DOHH2 (cell line): ENCODE results near the gene C6orf136.
"Not testable (repeated sequence)": the region's sequence is repeated elsewhere in the genome, so short reads cannot be mapped to it uniquely, and the experiment has no call there.

Experiments
- H3F3A ChIP-seq: fragments of 200-600 bp; sonication (generic), shearing (Covaris generic); 2 replicates; pipeline ENCODE4 v1.6.0; 2016; ENCODE audit warnings: antibody characterized with exemption, mild to moderate bottlenecking; ENCODE audit not compliant: control insufficient read depth, insufficient read depth
- H3K27ac ChIP-seq: fragments of 200-600 bp; sonication (generic); 2 replicates; pipeline ENCODE4 v1.5.1; 2014; ENCODE audit warnings: low read depth, mild to moderate bottlenecking, low read length, moderate library complexity
- H3K27me3 ChIP-seq: fragments of 200-600 bp; sonication (generic); 2 replicates; pipeline ENCODE4 v1.6.1; 2014; ENCODE audit warnings: mild to moderate bottlenecking, low read length, mixed read lengths; ENCODE audit not compliant: control insufficient read depth
- H3K36me3 ChIP-seq: fragments of 200-600 bp; sonication (generic); 2 replicates; pipeline ENCODE4 v1.6.1; 2014; ENCODE audit warnings: mild to moderate bottlenecking, low read length, moderate library complexity, mixed read lengths; ENCODE audit not compliant: control insufficient read depth
- H3K4me1 ChIP-seq: fragments of 200-600 bp; sonication (generic); 2 replicates; pipeline ENCODE4 v1.6.1; 2014; ENCODE audit warnings: mild to moderate bottlenecking, low read length, mixed read lengths; ENCODE audit not compliant: control insufficient read depth
- H3K4me2 ChIP-seq: fragments of 200-600 bp; sonication (generic); 2 replicates; pipeline ENCODE4 v1.6.0; 2014; ENCODE audit warnings: mild to moderate bottlenecking, low read length, moderate library complexity
- H3K4me3 ChIP-seq: fragments of 200-600 bp; sonication (generic); 2 replicates; pipeline ENCODE4 v1.5.1; 2014; ENCODE audit warnings: mild to moderate bottlenecking, low read length, mixed read lengths
- H3K79me2 ChIP-seq: fragments of 200-600 bp; sonication (generic); 2 replicates; pipeline ENCODE4 v1.6.1; 2014; ENCODE audit warnings: mild to moderate bottlenecking, low read length, mixed read lengths; ENCODE audit not compliant: control insufficient read depth
- H3K9me2 ChIP-seq: fragments of 200-600 bp; sonication (generic); replicated peaks from 2 replicates; pipeline ENCODE4 v1.6.1; 2014; ENCODE audit warnings: mild to moderate bottlenecking, low read length, mixed read lengths; ENCODE audit not compliant: control insufficient read depth
- H3K9me3 ChIP-seq: fragments of 200-600 bp; sonication (generic); 2 replicates; pipeline ENCODE4 v1.6.1; 2014; ENCODE audit warnings: antibody characterized with exemption, low read length, mixed read lengths; ENCODE audit not compliant: control insufficient read depth, insufficient read depth
- H4K20me1 ChIP-seq: fragments of 200-600 bp; sonication (generic); 2 replicates; pipeline ENCODE4 v1.6.0; 2014; ENCODE audit warnings: low read depth, mild to moderate bottlenecking, antibody characterized with exemption, low read length, moderate library complexity; ENCODE audit not compliant: control insufficient read depth, insufficient read depth
- CTCF ChIP-seq: fragments of 200-600 bp; sonication (generic); IDR thresholded peaks from one replicate; pipeline ENCODE4 v1.5.1; 2014; ENCODE audit warnings: antibody characterized with exemption, mild to moderate bottlenecking, low read depth, low read length; ENCODE audit not compliant: poor library complexity, severe bottlenecking
- EZH2phosphoT487 ChIP-seq: fragments of 200-600 bp; sonication (generic); IDR thresholded peaks from 2 replicates; pipeline ENCODE4 v1.6.1; 2017; ENCODE audit warnings: borderline replicate concordance, mild to moderate bottlenecking, antibody characterized with exemption, low read length, moderate library complexity, mixed read lengths

The C6orf136 gene, protein sequence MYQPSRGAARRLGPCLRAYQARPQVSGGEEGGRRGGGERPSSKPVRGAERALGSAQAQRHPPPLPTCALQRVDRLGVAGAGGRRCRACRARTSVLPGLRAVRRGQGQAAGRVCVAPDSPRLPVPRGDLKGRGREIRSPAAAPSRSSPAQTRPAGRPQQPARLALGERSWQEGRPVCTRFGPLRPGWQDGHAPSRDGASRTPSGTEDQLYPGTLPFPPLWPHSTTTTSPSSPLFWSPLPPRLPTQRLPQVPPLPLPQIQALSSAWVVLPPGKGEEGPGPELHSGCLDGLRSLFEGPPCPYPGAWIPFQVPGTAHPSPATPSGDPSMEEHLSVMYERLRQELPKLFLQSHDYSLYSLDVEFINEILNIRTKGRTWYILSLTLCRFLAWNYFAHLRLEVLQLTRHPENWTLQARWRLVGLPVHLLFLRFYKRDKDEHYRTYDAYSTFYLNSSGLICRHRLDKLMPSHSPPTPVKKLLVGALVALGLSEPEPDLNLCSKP

DNA sequence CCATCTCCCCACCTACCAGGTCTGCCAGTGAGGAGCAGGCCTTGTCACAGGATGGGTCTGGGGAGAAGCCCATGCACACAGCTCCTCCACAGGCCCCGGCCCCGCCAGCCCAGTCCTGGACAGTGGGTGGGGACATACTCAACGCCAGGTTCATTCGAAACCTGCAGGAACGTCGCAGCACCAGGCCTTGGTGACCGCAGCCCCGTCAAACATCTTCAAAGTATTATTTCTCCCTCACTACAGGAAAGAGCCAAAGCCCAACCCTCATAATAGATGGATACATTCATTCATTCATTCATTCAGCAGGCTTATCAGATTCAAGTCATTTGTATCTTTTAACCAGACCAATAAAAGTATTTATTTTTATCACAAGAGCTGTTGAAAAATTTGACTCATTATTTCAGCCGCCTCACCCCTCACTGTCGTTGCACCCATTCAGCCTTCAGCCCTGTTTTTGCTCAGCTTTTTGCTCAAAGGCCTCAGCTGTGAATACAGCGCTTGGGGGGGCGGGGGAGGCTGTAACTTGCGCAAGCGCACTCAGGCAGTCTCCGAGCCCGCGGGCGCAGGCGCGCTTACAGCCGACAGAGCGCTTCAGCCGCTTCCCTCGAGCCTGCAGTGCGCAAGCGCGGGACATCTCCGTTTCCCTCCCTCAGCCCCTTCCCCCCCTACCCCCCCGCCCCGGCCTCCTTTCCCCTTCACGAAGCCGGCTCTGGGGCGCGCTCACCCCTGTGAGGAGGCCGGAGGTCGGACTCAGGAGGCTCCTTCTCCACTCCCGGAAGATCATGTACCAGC is at the start of gene C6orf136:
C6orf136 (plus strand) TSS at position 684 of the 792 bp plus-strand sequence; CDS start at position 783, 99 bp downstream.
- Histone ChIP-seq H3K4me1 (peaks cover 15% of the 10 kb centered on the region), H3K4me2 (peak within 1 kb of the TSS; percentile 70), H3K79me2 (peaks cover 37% of the 10 kb centered on the region), H3K4me3 (peak within 1 kb of the TSS; percentile 91), H4K20me1 (no peaks in the 10 kb centered on the region), H3K9me2 (no peaks in the 10 kb centered on the region), H3K9me3 (no peaks in the 10 kb centered on the region), H3K27me3 (no peaks in the 10 kb centered on the region), H3K36me3 (peaks cover 30% of the 10 kb centered on the region), H3F3A (no peaks in the 10 kb centered on the region), H3K27ac (peak within 1 kb of the TSS; percentile 74)
- TF ChIP-seq CTCF, result no peak
- TF ChIP-seq EZH2phosphoT487, result no peak

DNA sequence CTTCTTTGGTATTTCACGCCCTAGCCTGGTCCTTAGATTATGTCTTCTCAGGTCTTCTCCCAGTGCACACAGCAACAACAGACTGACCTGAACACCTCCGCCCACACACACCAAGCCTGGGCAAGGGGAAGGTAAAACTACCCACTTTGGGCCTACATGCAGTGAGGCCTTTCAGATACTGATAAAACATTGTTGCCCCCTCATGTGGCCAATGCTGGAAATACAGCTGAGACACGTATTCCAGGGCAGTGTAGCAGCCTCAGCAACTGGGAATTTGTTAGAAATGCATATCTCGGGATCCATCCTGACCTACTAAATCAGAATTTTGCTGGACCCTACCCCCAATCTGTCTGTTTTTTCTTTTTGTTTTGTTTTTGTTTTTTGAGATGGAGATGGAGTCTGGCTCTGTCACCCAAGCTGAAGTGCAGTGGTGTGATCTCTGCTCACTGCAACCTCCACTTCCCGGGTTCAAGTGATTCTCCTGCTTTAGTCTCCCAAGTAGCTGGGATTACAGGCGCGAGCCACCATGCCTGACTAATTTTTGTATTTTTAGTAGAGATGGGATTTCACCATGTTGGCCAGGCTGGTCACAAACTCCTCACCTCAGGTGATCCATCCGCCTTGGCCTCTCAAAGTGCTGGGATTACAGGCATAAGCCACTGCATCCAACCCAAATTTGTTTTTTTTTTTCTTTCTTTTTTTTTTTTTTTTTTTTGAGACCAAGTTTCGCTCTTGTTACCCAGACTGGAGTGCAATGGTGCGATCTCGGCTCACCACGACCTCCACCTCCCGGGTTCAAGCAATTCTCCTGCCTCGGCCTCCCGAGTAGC is 49.4 kb upstream of the C6orf136 start:
- not testable (repeated sequence) for H3K4me2 ChIP-seq, H3K27ac ChIP-seq, H3K9me3 ChIP-seq, H3K27me3 ChIP-seq, H4K20me1 ChIP-seq, H3K4me1 ChIP-seq, H3K4me3 ChIP-seq, H3K9me2 ChIP-seq
- Histone ChIP-seq H3K36me3 (peaks cover 56% of the 10 kb centered on the region), H3K79me2 (peaks cover 11% of the 10 kb centered on the region), H3F3A (peaks cover 28% of the 10 kb centered on the region)
- TF ChIP-seq CTCF, result peak; percentile 86

GRCh38 chr6:30598912-30599624 is 47.9 kb upstream of the C6orf136 start:
- H3K4me1 ChIP-seq, result no peaks in the 10 kb centered on the region
- H3K4me3 ChIP-seq, result no peak overlapping the region
- H4K20me1 ChIP-seq, result no peaks in the 10 kb centered on the region; the same call in 1 of the 2 replicates
- no peak overlapping the region for H3K4me2 ChIP-seq
- H3K79me2 ChIP-seq, result peaks cover 6% of the 10 kb centered on the region; the same call in 1 of the 2 replicates
- H3K9me3 ChIP-seq, result no peaks in the 10 kb centered on the region
- peaks cover 67% of the 10 kb centered on the region for H3K36me3 ChIP-seq
- no peak for TF ChIP-seq CTCF
- no peak for TF ChIP-seq EZH2phosphoT487
- no peaks in the 10 kb centered on the region for H3K27me3 ChIP-seq
- H3F3A ChIP-seq, result peaks cover 28% of the 10 kb centered on the region
- H3K27ac ChIP-seq, result no peak overlapping the region
- no peaks in the 10 kb centered on the region for H3K9me2 ChIP-seq
